ENCODE results near the gene DOCK9.

DOCK9 gene

DNA sequence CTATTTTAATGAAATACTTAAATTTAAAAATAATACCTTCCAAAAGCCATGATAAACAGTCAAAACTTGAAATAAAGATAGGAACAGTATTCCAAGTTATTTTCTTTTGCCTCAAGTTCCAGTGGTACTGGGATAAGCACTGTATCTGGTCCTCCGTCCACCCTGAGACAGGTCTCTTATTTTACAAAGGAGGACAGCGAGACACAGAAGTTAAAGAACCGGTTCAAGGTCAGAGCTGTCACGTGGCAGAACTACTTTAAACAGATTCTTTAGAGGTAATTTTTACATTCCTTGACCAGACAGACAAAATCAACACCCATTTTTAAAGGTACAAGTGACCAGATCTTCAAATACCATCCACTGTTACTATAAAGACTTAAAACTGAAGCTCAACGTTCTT is 10.4 kb upstream of the DOCK9 start:
- Histone ChIP-seq H3K4me3 (ENCODE audit: low read depth, low read length, poor library complexity, severe bottlenecking) (no peak overlapping the region), H3K9me3 (ENCODE audit: low read length) (no peaks in the 10 kb centered on the region), H3K27me3 (ENCODE audit: insufficient read depth, low read length) (no peaks in the 10 kb centered on the region), H3K27ac (ENCODE audit: low read depth, low read length, poor library complexity, severe bottlenecking) (no peak overlapping the region), H3K36me3 (ENCODE audit: insufficient read depth, low read length) (no peaks in the 10 kb centered on the region), H3K4me1 (ENCODE audit: insufficient read depth, low read length, severe bottlenecking) (no peaks in the 10 kb centered on the region), H3K4me2 (ENCODE audit: low read length) (no peak overlapping the region), H3K79me2 (ENCODE audit: insufficient read depth, low read length) (no peaks in the 10 kb centered on the region), H2AFZ (ENCODE audit: low read length) (no peak overlapping the region), H3F3A (ENCODE audit: insufficient read depth, low read length) (no peaks in the 10 kb centered on the region), H3K9ac (ENCODE audit: low read length) (no peak overlapping the region), H3K9me2 (ENCODE audit: low read depth, low read length) (no peaks in the 10 kb centered on the region), H4K20me1 (ENCODE audit: insufficient read depth, low read length) (no peaks in the 10 kb centered on the region)
- no peak for TF ChIP-seq EZH2 (IDR thresholded peaks at IDR 0.05; ENCODE audit: borderline replicate concordance, low read length)
- TF ChIP-seq, protein P1, sequence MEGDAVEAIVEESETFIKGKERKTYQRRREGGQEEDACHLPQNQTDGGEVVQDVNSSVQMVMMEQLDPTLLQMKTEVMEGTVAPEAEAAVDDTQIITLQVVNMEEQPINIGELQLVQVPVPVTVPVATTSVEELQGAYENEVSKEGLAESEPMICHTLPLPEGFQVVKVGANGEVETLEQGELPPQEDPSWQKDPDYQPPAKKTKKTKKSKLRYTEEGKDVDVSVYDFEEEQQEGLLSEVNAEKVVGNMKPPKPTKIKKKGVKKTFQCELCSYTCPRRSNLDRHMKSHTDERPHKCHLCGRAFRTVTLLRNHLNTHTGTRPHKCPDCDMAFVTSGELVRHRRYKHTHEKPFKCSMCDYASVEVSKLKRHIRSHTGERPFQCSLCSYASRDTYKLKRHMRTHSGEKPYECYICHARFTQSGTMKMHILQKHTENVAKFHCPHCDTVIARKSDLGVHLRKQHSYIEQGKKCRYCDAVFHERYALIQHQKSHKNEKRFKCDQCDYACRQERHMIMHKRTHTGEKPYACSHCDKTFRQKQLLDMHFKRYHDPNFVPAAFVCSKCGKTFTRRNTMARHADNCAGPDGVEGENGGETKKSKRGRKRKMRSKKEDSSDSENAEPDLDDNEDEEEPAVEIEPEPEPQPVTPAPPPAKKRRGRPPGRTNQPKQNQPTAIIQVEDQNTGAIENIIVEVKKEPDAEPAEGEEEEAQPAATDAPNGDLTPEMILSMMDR (IDR thresholded peaks at IDR 0.05; ENCODE audit: low read length) = no peak

DNA sequence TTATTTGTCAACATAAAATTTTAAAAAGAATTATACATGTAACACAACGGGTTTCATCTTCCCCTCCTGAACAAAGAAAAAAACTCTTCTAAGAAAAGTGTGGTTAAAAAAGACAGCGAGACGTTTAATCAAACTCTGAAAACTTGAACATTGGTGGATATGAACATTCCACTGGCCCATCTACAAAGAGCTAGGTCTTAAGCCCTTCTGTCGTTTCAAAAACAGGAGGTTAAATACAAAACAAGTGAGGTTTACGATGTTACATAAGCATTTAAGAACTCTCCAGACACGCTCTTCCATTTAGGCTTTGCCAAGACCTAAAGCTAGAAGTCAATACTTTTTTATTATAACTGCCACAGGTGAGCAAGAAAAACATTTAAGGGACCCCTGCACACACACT is 9.4 kb upstream of the DOCK9 start:
- H3F3A ChIP-seq (ENCODE audit: insufficient read depth, low read length) = no peaks in the 10 kb centered on the region
- no peaks in the 10 kb centered on the region for H3K4me1 ChIP-seq (ENCODE audit: insufficient read depth, low read length, severe bottlenecking)
- no peaks in the 10 kb centered on the region for H3K27me3 ChIP-seq (ENCODE audit: insufficient read depth, low read length)
- H4K20me1 ChIP-seq (ENCODE audit: insufficient read depth, low read length) = no peaks in the 10 kb centered on the region
- no peak overlapping the region for H2AFZ ChIP-seq (ENCODE audit: low read length)
- H3K27ac ChIP-seq (ENCODE audit: low read depth, low read length, poor library complexity, severe bottlenecking) = no peak overlapping the region
- TF ChIP-seq, protein P1 (IDR thresholded peaks at IDR 0.05; ENCODE audit: low read length) = no peak
- no peak for TF ChIP-seq EZH2 (IDR thresholded peaks at IDR 0.05; ENCODE audit: borderline replicate concordance, low read length)
- no peaks in the 10 kb centered on the region for H3K79me2 ChIP-seq (ENCODE audit: insufficient read depth, low read length)
- H3K4me2 ChIP-seq (ENCODE audit: low read length) = no peak overlapping the region
- H3K9me2 ChIP-seq (ENCODE audit: low read depth, low read length) = no peaks in the 10 kb centered on the region
- no peak overlapping the region for H3K4me3 ChIP-seq (ENCODE audit: low read depth, low read length, poor library complexity, severe bottlenecking)
- no peaks in the 10 kb centered on the region for H3K36me3 ChIP-seq (ENCODE audit: insufficient read depth, low read length)
- H3K9ac ChIP-seq (ENCODE audit: low read length) = no peak overlapping the region
- no peaks in the 10 kb centered on the region for H3K9me3 ChIP-seq (ENCODE audit: low read length)

DNA sequence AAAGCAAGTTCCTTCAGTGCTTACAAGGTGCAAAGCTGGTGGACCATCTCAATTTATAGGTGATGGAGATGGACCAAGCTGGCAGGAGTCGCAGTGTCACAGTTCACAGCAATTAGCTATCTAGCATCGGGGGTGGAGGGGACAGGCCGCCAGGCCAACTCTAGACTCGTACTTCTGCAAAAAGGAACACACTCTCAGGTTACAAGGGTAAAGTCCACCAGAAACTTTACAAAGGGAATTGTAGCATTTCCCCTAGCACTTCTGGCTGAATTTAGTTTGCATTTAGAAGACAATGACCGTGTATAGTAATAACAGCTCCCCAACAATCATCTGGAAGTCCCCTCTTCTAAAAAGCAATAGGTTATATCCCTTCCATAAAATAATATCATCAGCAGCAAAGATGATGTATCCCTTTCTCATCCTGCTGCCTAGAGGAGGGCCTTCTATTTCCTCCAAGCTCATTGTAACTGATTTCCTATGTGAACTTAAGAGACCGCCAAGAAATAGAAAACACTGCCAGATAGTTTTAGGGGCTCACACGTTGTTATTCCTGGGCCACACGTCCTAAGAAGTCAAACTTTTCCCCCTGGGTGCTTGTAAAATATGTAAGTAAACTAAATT is 8.5 kb upstream of the DOCK9 start:
- Histone ChIP-seq H3K9ac (ENCODE audit: low read length) (no peak overlapping the region), H3K9me3 (ENCODE audit: low read length) (no peaks in the 10 kb centered on the region), H2AFZ (ENCODE audit: low read length) (no peak overlapping the region), H3K36me3 (ENCODE audit: insufficient read depth, low read length) (no peaks in the 10 kb centered on the region), H3K4me3 (ENCODE audit: low read depth, low read length, poor library complexity, severe bottlenecking) (no peak overlapping the region), H3K4me1 (ENCODE audit: insufficient read depth, low read length, severe bottlenecking) (no peaks in the 10 kb centered on the region), H3F3A (ENCODE audit: insufficient read depth, low read length) (no peaks in the 10 kb centered on the region), H3K9me2 (ENCODE audit: low read depth, low read length) (no peaks in the 10 kb centered on the region), H3K27ac (ENCODE audit: low read depth, low read length, poor library complexity, severe bottlenecking) (no peak overlapping the region), H3K4me2 (ENCODE audit: low read length) (no peak overlapping the region), H4K20me1 (ENCODE audit: insufficient read depth, low read length) (no peaks in the 10 kb centered on the region), H3K79me2 (ENCODE audit: insufficient read depth, low read length) (no peaks in the 10 kb centered on the region), H3K27me3 (ENCODE audit: insufficient read depth, low read length) (no peaks in the 10 kb centered on the region)
- no peak for TF ChIP-seq EZH2 (IDR thresholded peaks at IDR 0.05; ENCODE audit: borderline replicate concordance, low read length)
- TF ChIP-seq, protein P1 (IDR thresholded peaks at IDR 0.05; ENCODE audit: low read length) = no peak
